ENCODE data around the gene LINGO3.

GRCh38 chr19:2306281-2306806 is 1.6 kb downstream of the LINGO3 start:
- TF ChIP-seq YY1 (IDR thresholded peaks at IDR 0.05; ENCODE audit: insufficient read depth, insufficient read length) (no peak), ZNF274 (IDR thresholded peaks at IDR 0.05; ENCODE audit: low read depth, low read length) (no peak)

Data from NT2/D1 (cell line).